ACC112 (cell line): Measurements from ENCODE around the gene HDAC4.
A peak's percentile ranks its signal among the peaks of the same experiment; 100 is the strongest.

ENCODE experiments used
- H2AFZ ChIP-seq: fragments of 200-600 bp; sonication (generic); one replicate; pipeline ENCODE4 v1.6.0; 2017; ENCODE audit warnings: antibody characterized with exemption, low read length; ENCODE audit not compliant: unreplicated experiment
- H3K27ac ChIP-seq: fragments of 200-600 bp; sonication (generic); 2 replicates; pipeline ENCODE4 v1.5.1; 2014; ENCODE audit warnings: low read depth, mild to moderate bottlenecking, antibody characterized with exemption, low read length, moderate library complexity
- H3K27me3 ChIP-seq: fragments of 200-600 bp; sonication (generic); 2 replicates; pipeline ENCODE4 v1.6.1; 2014; ENCODE audit warnings: mild to moderate bottlenecking, antibody characterized with exemption, low read length, moderate library complexity, mixed read lengths; ENCODE audit not compliant: insufficient read depth
- H3K36me3 ChIP-seq: fragments of 200-600 bp; sonication (generic); 2 replicates; pipeline ENCODE4 v1.6.1; 2016; ENCODE audit warnings: mild to moderate bottlenecking, antibody characterized with exemption, low read length, moderate library complexity, mixed read lengths; ENCODE audit not compliant: insufficient read depth
- H3K4me1 ChIP-seq: fragments of 200-600 bp; sonication (generic); one replicate; pipeline ENCODE4 v1.6.1; 2016; ENCODE audit warnings: low read length, mixed read lengths; ENCODE audit not compliant: insufficient read depth, unreplicated experiment, control insufficient read depth
- H3K4me3 ChIP-seq: fragments of 200-600 bp; sonication (generic); 2 replicates; pipeline ENCODE4 v1.5.1; 2014; ENCODE audit warnings: mild to moderate bottlenecking, low read depth, low read length
- H3K79me2 ChIP-seq: fragments of 200-600 bp; sonication (generic); one replicate; pipeline ENCODE4 v1.6.0; 2016; ENCODE audit warnings: low read length; ENCODE audit not compliant: control insufficient read depth, unreplicated experiment, insufficient read depth

The HDAC4 gene

DNA sequence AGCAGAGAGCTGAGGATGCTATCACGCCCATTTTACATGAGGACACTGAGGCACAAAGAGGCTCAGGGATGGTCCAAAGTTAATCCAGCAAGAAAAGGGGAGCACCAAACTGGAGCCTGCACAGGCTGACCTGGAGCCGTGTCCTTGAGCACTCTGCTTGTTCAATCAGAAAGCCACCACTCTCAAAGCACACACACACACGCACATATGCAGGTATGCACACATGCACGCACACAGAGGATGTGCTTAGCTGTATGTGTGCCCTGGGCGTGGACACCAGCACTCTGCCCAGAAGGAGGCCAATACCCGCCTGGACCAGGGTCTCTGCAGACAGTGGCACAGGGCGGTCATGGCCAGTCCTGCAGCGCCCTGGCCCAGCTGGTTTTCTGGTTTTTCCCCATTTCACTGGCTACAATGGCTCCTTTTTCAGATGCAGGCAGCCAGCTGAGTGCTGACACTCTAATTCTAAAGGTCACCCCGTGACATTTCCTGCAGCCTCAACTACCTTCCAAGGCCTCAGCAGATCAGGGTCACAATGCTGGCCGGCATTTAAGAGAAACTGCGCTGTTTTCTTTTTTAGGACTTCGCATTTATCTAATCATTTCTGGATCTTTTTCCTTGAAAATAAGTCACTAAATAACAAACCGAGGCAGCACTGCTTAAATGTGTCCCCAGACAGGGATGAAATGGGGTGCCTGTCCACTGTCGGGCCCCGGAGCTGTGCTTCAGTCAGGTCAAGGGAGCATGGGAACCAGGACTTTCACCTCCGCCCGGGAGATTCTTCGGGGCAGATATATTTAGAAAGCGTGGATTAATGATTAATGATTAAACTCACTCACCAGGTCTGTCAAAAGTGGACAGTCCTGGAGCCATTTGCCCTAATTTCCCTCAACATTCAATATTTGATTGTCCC lies 104.5 kb downstream of the HDAC4 start:
- Histone ChIP-seq H3K4me1 (no peaks in the 10 kb centered on the region), H3K79me2 (peaks cover 2% of the 10 kb centered on the region), H3K27ac (no peak overlapping the region), H3K36me3 (no peaks in the 10 kb centered on the region), H3K4me3 (no peak overlapping the region), H3K27me3 (no peaks in the 10 kb centered on the region), H2AFZ (no peak overlapping the region)

DNA sequence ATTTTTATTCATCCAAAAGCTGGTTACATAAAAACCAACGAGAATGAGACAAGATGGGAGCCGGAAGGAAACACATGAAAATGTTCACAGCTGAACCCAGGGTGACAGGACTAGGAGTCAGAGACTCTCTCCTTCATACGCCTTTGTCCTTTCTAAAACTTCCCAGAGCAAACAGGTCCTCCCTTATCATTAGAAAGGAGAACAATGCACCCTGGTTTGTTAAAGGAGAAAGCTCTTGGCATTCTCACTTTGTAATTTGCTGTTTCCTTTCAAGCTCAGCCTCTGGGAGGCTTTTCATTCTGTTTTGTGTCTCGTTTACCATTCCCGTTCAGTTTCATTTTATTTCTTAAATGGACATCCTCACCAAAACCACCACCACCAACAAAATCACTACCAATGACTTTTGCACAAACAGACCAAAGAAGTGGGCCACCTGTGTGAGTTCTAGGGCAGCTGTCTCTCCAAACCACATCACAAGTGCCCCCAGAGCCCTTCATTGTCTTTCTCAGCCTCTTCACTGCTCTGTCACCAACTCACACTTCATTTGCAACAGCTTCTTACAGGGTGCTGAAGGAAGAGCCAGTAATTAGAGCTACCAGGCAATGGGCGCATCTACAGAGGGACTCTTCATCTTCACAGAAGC lies 105.3 kb downstream of the HDAC4 start:
- no peaks in the 10 kb centered on the region for H3K4me1 ChIP-seq
- peaks cover 2% of the 10 kb centered on the region for H3K79me2 ChIP-seq
- no peaks in the 10 kb centered on the region for H3K36me3 ChIP-seq
- no peak overlapping the region for H3K27ac ChIP-seq
- no peak overlapping the region for H2AFZ ChIP-seq
- 0 out of 2 replicates have a peak overlapping the region, but pooled peaks have one; percentile 37 for H3K4me3 ChIP-seq
- no peaks in the 10 kb centered on the region for H3K27me3 ChIP-seq

DNA sequence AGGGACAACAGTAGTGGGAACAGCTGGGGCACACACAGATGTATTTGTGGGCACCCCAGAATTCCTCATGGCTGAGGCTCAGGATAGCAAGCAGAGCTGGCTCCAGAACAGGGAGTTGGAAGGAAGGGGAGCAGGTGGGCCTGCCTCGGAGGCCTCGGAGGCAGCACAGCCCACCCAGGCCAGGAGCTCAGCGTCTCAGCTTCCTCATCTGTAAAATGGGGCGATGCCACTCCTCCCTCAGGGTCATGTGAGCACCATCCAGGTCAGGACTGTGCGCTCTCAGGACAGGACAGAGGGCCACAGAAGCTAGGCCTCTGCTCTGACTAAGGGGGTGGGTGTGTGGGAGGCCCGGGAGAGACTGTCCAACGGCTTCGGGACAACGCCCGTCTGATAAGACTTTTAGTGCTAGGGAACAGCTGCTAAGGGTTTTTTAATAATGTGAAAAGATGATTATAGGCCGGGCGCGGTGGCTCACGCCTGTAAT lies 106.2 kb downstream of the HDAC4 start:
- H2AFZ ChIP-seq = no peak overlapping the region
- H3K27ac ChIP-seq = no peak overlapping the region
- no peaks in the 10 kb centered on the region for H3K27me3 ChIP-seq
- H3K79me2 ChIP-seq = peaks cover 2% of the 10 kb centered on the region
- no peaks in the 10 kb centered on the region for H3K36me3 ChIP-seq
- no peaks in the 10 kb centered on the region for H3K4me1 ChIP-seq
- no peak overlapping the region for H3K4me3 ChIP-seq

DNA sequence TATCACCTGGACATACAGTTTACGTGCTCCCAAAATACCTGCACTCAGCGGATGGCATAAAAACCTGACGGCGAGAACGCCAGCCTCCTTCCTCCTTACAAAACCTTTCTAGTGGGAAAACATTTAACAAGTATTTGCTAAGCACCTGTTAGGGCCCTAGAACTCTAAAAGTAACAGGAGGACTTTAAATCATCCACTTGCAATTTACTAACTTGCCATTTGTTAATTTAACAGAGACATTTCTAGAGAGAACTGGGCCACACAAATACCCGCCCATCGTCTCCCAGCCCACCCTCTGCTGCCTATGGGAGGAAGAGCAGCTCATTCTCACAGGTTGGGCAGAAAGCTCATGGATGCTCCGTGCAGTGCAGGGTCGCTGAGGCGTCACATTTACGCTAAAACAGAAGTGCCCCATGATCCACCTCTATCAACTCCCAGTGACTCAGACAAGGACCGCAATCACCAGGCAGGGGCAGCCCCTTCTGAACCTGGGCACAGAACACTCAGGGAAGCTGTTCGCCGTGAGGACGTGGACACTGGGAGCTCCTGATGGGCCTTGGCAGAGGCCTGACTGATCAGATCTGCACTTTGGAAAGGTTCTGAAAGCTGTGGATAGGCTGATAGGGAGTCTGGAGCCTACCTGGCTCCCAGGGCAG lies 106.9 kb downstream of the HDAC4 start:
- no peaks in the 10 kb centered on the region for H3K27me3 ChIP-seq
- no peak overlapping the region for H3K27ac ChIP-seq
- no peaks in the 10 kb centered on the region for H3K4me1 ChIP-seq
- H3K36me3 ChIP-seq = no peaks in the 10 kb centered on the region
- no peak overlapping the region for H3K4me3 ChIP-seq
- peaks cover 2% of the 10 kb centered on the region for H3K79me2 ChIP-seq
- no peak overlapping the region for H2AFZ ChIP-seq

DNA sequence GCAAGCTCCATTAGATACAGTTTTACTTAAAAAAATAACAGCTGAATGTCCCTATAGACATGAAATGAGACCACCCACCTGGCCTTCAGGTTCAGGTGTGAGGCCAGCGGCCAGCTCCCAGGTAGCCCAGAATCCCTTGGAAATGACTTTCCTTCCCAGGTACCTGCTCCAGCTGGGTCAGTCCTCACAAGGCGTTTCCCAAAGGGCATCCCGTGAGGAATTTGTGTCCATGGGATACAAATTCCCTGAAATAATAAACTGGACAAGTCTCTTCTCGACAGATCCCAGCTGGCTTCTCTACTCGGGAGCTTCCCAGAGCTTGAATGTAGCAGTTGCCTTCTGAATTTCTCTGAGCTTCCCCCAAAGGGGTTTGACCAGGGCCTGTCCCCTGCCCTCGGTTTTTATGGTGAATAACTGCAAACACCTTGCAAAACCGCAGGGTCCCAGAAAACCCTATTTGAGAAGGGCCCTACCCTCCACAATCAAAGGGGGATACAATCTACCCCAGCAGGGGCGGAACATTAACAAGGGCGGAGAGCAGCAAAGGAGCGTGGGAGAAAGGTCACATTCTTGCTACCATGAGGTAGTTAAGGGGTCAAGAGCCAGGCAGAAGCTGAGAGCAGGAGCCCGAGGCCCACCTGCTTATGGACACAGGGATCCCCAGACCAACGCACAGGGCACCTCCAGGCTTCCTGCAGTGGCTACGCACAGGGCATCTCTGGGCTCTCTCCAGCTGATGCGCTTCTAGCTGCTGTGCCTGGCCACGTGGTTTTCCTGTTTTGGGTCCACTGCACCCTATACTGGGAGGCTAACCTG lies 107.7 kb downstream of the HDAC4 start:
- Histone ChIP-seq H3K4me1 (peaks cover 4% of the 10 kb centered on the region), H3K79me2 (no peaks in the 10 kb centered on the region), H3K36me3 (no peaks in the 10 kb centered on the region), H2AFZ (no peak overlapping the region), H3K4me3 (no peak overlapping the region), H3K27me3 (no peaks in the 10 kb centered on the region), H3K27ac (no peak overlapping the region)

DNA sequence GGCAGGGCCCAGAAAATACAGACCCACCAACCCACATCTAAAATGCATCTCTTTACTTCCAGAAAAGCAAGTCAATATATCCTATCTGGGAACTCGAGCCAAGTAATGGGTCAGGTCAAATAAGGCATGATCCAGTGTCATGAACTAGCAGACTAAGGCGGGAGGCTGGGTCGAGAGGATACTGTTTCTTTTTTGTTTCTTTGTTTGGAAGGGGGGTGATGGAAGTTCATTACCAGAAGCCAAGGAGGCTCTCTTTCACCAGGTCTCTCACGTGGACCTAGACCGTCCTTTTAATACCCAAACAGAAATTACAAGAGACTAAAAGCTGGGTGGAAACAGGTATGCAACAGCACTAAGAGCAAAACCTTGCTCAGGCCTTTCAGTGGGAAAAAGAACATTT lies 108.3 kb downstream of the HDAC4 start:
- peaks cover 4% of the 10 kb centered on the region for H3K4me1 ChIP-seq
- no peaks in the 10 kb centered on the region for H3K27me3 ChIP-seq
- no peak overlapping the region for H3K27ac ChIP-seq
- H3K4me3 ChIP-seq = no peak overlapping the region
- no peaks in the 10 kb centered on the region for H3K36me3 ChIP-seq
- no peaks in the 10 kb centered on the region for H3K79me2 ChIP-seq
- H2AFZ ChIP-seq = no peak overlapping the region

DNA sequence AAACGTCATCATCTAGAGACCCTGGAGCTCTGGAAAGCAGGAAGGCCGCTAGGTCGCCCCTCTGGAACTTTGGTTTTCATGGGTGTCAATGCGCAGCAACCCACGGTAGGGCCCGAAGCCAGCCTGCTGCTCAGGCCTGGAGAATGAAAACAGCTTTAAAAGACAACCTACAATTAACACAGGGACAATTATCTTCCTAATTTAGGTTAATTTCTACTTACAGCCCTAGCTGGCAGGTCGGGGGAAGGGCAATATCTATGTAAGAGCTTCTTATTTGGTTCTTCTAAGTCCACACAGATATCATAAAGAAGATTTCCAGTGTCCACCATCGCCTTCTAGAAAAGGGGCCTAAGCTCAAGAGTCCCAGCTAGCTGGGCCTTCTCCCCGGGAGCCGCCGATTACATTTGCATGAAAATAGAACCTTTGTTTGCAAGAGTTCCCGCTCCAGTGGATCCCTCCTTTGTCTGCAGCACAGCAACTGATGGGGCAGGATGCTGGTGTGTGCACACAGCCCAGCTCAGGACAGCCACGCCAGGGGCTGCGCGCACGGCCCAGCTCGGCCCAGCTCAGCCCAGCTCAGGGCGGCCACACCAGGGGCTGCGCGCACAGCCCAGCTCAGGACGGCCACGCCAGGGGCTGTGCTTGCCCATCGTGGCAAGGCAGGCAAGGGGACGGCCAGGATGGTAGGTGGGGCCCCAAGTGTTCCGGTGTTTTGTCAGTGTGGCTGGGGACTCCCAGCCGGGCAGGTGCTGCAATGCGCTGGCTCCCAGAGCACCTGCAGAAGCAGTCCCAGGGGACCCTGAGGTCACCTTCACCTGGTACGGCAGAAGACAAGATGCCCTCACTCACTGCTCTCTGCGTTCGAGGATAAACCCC lies 109.1 kb downstream of the HDAC4 start:
- no peak overlapping the region for H3K27ac ChIP-seq
- peaks cover 4% of the 10 kb centered on the region for H3K4me1 ChIP-seq
- H3K4me3 ChIP-seq = no peak overlapping the region
- H3K27me3 ChIP-seq = no peaks in the 10 kb centered on the region
- H3K79me2 ChIP-seq = no peaks in the 10 kb centered on the region
- no peaks in the 10 kb centered on the region for H3K36me3 ChIP-seq
- H2AFZ ChIP-seq = no peak overlapping the region

DNA sequence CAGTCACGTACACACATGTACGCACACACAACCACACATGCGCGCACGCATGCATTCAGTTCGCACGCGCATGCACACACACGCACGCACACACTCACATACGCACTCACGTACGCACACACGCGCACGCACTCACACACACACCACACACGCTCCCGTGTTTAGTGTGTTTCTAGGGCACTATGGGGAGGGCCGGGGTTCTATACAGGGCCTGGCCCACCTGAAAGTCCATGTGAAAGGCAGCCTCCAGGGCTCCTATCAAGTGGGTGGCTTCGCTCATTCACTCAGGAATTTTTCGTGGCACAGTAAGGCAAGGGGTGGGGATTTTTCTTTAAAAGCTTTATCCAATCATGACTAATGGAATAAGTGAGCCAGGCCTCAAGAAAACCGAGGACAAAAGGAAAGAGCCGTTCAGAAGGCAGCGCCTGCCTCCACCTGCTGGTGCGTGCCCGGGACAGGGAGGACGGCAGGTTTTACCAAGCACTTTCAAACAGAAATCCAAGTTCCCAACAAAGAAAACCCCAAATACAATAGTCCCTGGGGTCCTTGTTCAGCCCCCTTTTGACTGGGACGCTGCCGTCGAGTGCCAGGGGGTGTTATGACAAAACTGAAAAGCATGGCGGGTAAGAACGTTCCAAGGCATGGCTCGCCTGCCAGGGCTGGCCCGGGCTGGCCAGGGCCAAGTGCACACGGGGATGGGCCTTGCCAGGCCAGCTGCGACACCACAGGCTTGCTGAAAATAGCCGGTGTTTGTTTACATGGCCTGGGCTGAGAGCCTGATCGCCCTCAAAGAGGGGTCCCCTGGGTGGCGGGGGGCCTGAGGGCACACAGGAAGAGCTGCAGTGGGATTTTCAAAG lies 110.0 kb downstream of the HDAC4 start:
- H3K27ac ChIP-seq = no peak overlapping the region
- no peak overlapping the region for H2AFZ ChIP-seq
- no peak overlapping the region for H3K4me3 ChIP-seq
- H3K36me3 ChIP-seq = no peaks in the 10 kb centered on the region
- H3K79me2 ChIP-seq = no peaks in the 10 kb centered on the region
- H3K4me1 ChIP-seq = peaks cover 4% of the 10 kb centered on the region
- no peaks in the 10 kb centered on the region for H3K27me3 ChIP-seq

DNA sequence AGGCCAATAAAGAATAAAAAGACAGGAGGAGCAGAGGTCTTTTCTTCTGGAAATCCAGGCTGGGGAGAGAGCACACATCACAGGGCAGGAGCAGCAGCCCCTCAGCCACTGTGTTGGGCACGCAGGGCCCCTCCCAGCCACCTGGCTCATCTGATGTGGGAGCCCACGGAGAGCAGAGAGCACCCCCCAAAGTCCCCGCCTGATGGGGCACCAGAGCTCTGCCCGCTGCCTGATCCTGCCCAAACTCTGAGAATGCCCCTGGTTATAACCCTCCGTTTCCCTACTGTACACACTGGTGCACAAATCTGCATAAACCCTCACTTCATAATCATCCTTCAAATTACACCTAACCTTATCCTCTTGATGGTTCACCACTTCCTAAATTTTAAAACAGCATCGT lies 111.3 kb downstream of the HDAC4 start:
- Histone ChIP-seq H3K4me3 (no peak overlapping the region), H2AFZ (no peak overlapping the region), H3K79me2 (no peaks in the 10 kb centered on the region)

More for the DNA sequence above, 111.3 kb downstream of the HDAC4 start:
- H3K27me3 ChIP-seq = no peaks in the 10 kb centered on the region
- no peak overlapping the region for H3K27ac ChIP-seq
- no peaks in the 10 kb centered on the region for H3K36me3 ChIP-seq
- H3K4me1 ChIP-seq = peaks cover 8% of the 10 kb centered on the region
